MM.1S (cell line): ENCODE measurements around the gene SUSD3.

ENCODE experiments used
- DNase-seq: peaks from one replicate; pipeline ENCODE4 v3.0.0-alpha.2; 2015
- H2AFZ ChIP-seq: fragments of 300-600 bp; sonication (generic); 2 replicates; pipeline ENCODE4 v1.6.0; 2016; ENCODE audit warnings: antibody characterized with exemption, low read length
- H3F3A ChIP-seq: fragments of 300-600 bp; sonication (generic); 2 replicates; pipeline ENCODE4 v1.6.1; 2016; ENCODE audit warnings: mild to moderate bottlenecking, antibody characterized with exemption, low read length, moderate library complexity, mixed read lengths; ENCODE audit not compliant: insufficient read depth
- H3K27ac ChIP-seq: fragments of 300-600 bp; sonication (generic); 2 replicates; pipeline ENCODE4 v1.5.1; 2016; ENCODE audit warnings: mild to moderate bottlenecking, low read length
- H3K27me3 ChIP-seq: fragments of 300-600 bp; sonication (generic); replicated peaks from 2 replicates; pipeline ENCODE4 v1.6.0; 2016; ENCODE audit warnings: low read length; ENCODE audit not compliant: insufficient read depth
- H3K36me3 ChIP-seq: fragments of 300-600 bp; sonication (generic); replicated peaks from 2 replicates; pipeline ENCODE4 v1.6.1; 2016; ENCODE audit warnings: mild to moderate bottlenecking, low read length, mixed read lengths; ENCODE audit not compliant: insufficient read depth
- H3K4me1 ChIP-seq: fragments of 300-600 bp; sonication (generic); 2 replicates; pipeline ENCODE4 v1.6.1; 2016; ENCODE audit warnings: low read length, mixed read lengths
- H3K4me2 ChIP-seq: fragments of 300-600 bp; sonication (generic); 2 replicates; pipeline ENCODE4 v1.6.0; 2016; ENCODE audit warnings: low read depth, low read length
- H3K4me3 ChIP-seq: fragments of 300-600 bp; sonication (generic); 2 replicates; pipeline ENCODE4 v1.5.1; 2016; ENCODE audit warnings: low read length, mixed read lengths
- H3K79me2 ChIP-seq: fragments of 300-600 bp; sonication (generic); 2 replicates; pipeline ENCODE4 v1.6.1; 2016; ENCODE audit warnings: mixed run types, low read length, mixed read lengths
- H3K9ac ChIP-seq: fragments of 300-600 bp; sonication (generic); 2 replicates; pipeline ENCODE4 v1.6.1; 2016; ENCODE audit warnings: low read length, mixed read lengths
- H3K9me2 ChIP-seq: fragments of 300-600 bp; sonication (generic); replicated peaks from 2 replicates; pipeline ENCODE4 v1.6.1; 2016; ENCODE audit warnings: mild to moderate bottlenecking, low read length, mixed read lengths; ENCODE audit not compliant: insufficient read depth
- H3K9me3 ChIP-seq: fragments of 300-600 bp; sonication (generic); replicated peaks from 2 replicates; pipeline ENCODE4 v1.6.1; 2016; ENCODE audit warnings: mild to moderate bottlenecking, low read length, mixed read lengths; ENCODE audit not compliant: insufficient read depth
- H4K20me1 ChIP-seq: fragments of 300-600 bp; sonication (generic); 2 replicates; pipeline ENCODE4 v1.6.1; 2016; ENCODE audit warnings: mild to moderate bottlenecking, low read length, moderate library complexity, mixed read lengths; ENCODE audit not compliant: insufficient read depth
- CTCF ChIP-seq: fragments of 300-600 bp; sonication (generic); IDR thresholded peaks from 2 replicates; pipeline ENCODE4 v1.5.1; 2016; ENCODE audit warnings: antibody characterized with exemption, low read length, mixed read lengths
- EZH2 ChIP-seq: fragments of 300-600 bp; sonication (generic); optimal IDR thresholded peaks from 2 replicates; pipeline ENCODE3; 2017; ENCODE audit warnings: low read depth, mild to moderate bottlenecking, antibody characterized with exemption, low read length, mixed read lengths
- EZH2phosphoT487 ChIP-seq: fragments of 300-600 bp; sonication (generic); IDR thresholded peaks from 2 replicates; pipeline ENCODE4 v1.6.1; 2018; ENCODE audit warnings: antibody characterized with exemption, low read length

SUSD3 gene

GRCh38 chr9:93110311-93110855 lies 51.9 kb downstream of the SUSD3 start:
- Histone ChIP-seq H2AFZ (no peak overlapping the region), H3K9me2 (no peaks in the 10 kb centered on the region), H3K79me2 (peaks cover 16% of the 10 kb centered on the region; the same call in 1 of the 2 replicates), H3K4me1 (peaks cover 6% of the 10 kb centered on the region; the same call in 1 of the 2 replicates), H3F3A (no peaks in the 10 kb centered on the region), H3K27me3 (no peaks in the 10 kb centered on the region), H3K9me3 (no peaks in the 10 kb centered on the region), H3K36me3 (no peaks in the 10 kb centered on the region), H3K27ac (no peak overlapping the region), H3K9ac (no peak overlapping the region), H3K4me2 (no peak overlapping the region), H4K20me1 (no peaks in the 10 kb centered on the region), H3K4me3 (no peak overlapping the region)
- TF ChIP-seq EZH2phosphoT487 (no peak), EZH2 (no peak)
- no peak for DNase-seq

- Histone ChIP-seq H3K4me1 (peaks cover 6% of the 10 kb centered on the region), H2AFZ (no peak overlapping the region), H3K36me3 (no peaks in the 10 kb centered on the region), H3K27me3 (no peaks in the 10 kb centered on the region), H4K20me1 (no peaks in the 10 kb centered on the region), H3K4me3 (no peak overlapping the region), H3F3A (no peaks in the 10 kb centered on the region), H3K9me2 (no peaks in the 10 kb centered on the region), H3K79me2 (0 out of 2 replicates have a peak, but pooled peaks cover 12% of the 10 kb centered on the region), H3K4me2 (no peak overlapping the region), H3K9ac (no peak overlapping the region), H3K9me3 (no peaks in the 10 kb centered on the region), H3K27ac (no peak overlapping the region)
- no peak for TF ChIP-seq EZH2
- DNase-seq = no peak
Measured at GRCh38 chr9:93111001-93111370, 52.5 kb downstream of the SUSD3 start.

GRCh38 chr9:93111371-93112115 lies 53.0 kb downstream of the SUSD3 start:
- Histone ChIP-seq H3K27me3 (no peaks in the 10 kb centered on the region), H3K4me1 (peaks cover 6% of the 10 kb centered on the region), H3K4me3 (no peak overlapping the region), H3K27ac (no peak overlapping the region), H3K36me3 (no peaks in the 10 kb centered on the region), H3K9me3 (no peaks in the 10 kb centered on the region), H3K9ac (no peak overlapping the region), H3K79me2 (0 out of 2 replicates have a peak, but pooled peaks cover 10% of the 10 kb centered on the region), H3K9me2 (no peaks in the 10 kb centered on the region), H4K20me1 (no peaks in the 10 kb centered on the region), H3F3A (no peaks in the 10 kb centered on the region), H3K4me2 (no peak overlapping the region), H2AFZ (no peak overlapping the region)
- DNase-seq = no peak
- TF ChIP-seq EZH2 (no peak), CTCF (no peak), EZH2phosphoT487 (no peak)

- Histone ChIP-seq H3K79me2 (0 out of 2 replicates have a peak, but pooled peaks cover 3% of the 10 kb centered on the region), H4K20me1 (no peaks in the 10 kb centered on the region), H3F3A (no peaks in the 10 kb centered on the region), H3K4me3 (no peak overlapping the region), H3K9me3 (no peaks in the 10 kb centered on the region), H3K4me1 (peaks cover 6% of the 10 kb centered on the region), H3K27ac (no peak overlapping the region), H3K9me2 (no peaks in the 10 kb centered on the region), H3K27me3 (no peaks in the 10 kb centered on the region), H2AFZ (no peak overlapping the region), H3K36me3 (no peaks in the 10 kb centered on the region), H3K4me2 (no peak overlapping the region), H3K9ac (no peak overlapping the region)
- TF ChIP-seq EZH2phosphoT487 (no peak), EZH2 (no peak), CTCF (no peak)
- no peak for DNase-seq
Measured at GRCh38 chr9:93112116-93112863, 53.8 kb downstream of the SUSD3 start.
